Upper lobe of left lung (tissue), 6 donors: Measurements from ENCODE around the gene SMC1B. TPM values are rescaled to one million over a fixed set of nuclear protein-coding genes. Genes with fewer than 3 reads are reported as not detected.
"Not testable (repeated sequence)": the region's sequence is repeated elsewhere in the genome, so short reads cannot be mapped to it uniquely, and the experiment has no call there.

Experiments
- ATAC-seq, 2 donors: fragments of 200-7000 bp; cut with Tn5 transposase; one replicate each; pipeline ENCODE4 v1.9.1; 2022; ENCODE audit warnings: mild to moderate bottlenecking in 2 of 2, moderate library complexity in 2 of 2; ENCODE audit not compliant: low FRiP score in 2 of 2
- DNase-seq, 2 donors: peaks; one replicate each; pipeline ENCODE4 v3.0.0-alpha.2; 2019 to 2020
- H3K27ac ChIP-seq, 4 donors: fragments of 200-600 bp; sonication (generic); one replicate each; pipeline ENCODE4 v1.5.1; 2016 to 2019
- H3K27me3 ChIP-seq, 4 donors: fragments of 200-600 bp; sonication (generic); one replicate each; pipeline ENCODE4 v1.5.1; 2017 to 2019
- H3K36me3 ChIP-seq, 4 donors: fragments of 200-600 bp; sonication (generic); one replicate each; pipeline ENCODE4 v1.5.1; 2016 to 2019
- H3K4me1 ChIP-seq, 4 donors: fragments of 200-600 bp; sonication (generic); one replicate each; pipeline ENCODE4 v1.5.1; 2018 to 2019
- H3K4me3 ChIP-seq, 4 donors: fragments of 200-600 bp; sonication (generic); one replicate each; pipeline ENCODE4 v1.5.1; 2017 to 2019; ENCODE audit warnings: mild to moderate bottlenecking in 2 of 4, moderate library complexity in 1 of 4
- H3K9me3 ChIP-seq, 4 donors: fragments of 200-600 bp; sonication (generic); one replicate each; pipeline ENCODE4 v1.5.1; 2018 to 2019
- EP300 ChIP-seq, 4 donors: sonication (generic); formaldehyde crosslinking; IDR thresholded peaks; one replicate each; pipeline ENCODE4 v1.5.1; 2017; ENCODE audit warnings: antibody characterized with exemption in 4 of 4, control low read depth in 2 of 4
- POLR2A ChIP-seq, 4 donors: fragments of 450-650 bp; IDR thresholded peaks; one replicate each; pipeline ENCODE4 v1.5.1; 2016 to 2017; ENCODE audit warnings: antibody characterized with exemption in 4 of 4, mild to moderate bottlenecking in 2 of 4
- POLR2AphosphoS5 ChIP-seq, 2 donors: sonication (generic); formaldehyde crosslinking; IDR thresholded peaks; one replicate each; pipeline ENCODE4 v1.5.1; 2017; ENCODE audit warnings: antibody characterized with exemption in 2 of 2
- WGBS, 2 donors: methylation state at CpG; one replicate each; pipeline ENCODE4 v1.1.5; 2017 to 2018; 5-methylcytosine and 5-hydroxymethylcytosine counted together
- total RNA-seq, 6 donors: library from RNA; depleted of rRNA in 4 of 6; stranded (reverse); fragments of >200 nt in 4 of 6; gene quantifications; one replicate each; pipeline versions ENCODE4 v1.1.0 to v1.2.1, GENCODE V29; 2016 to 2021
- TF ChIP-seq, protein P1 (sequence below), 6 experiments: fragments of 450-650 bp in 4 of 6; fragments of 200-600 bp in 2 of 6; sonication (generic) in 2 of 6; IDR thresholded peaks; one replicate each; pipeline ENCODE4 v1.5.1; 2016 to 2019; ENCODE audit warnings: antibody characterized with exemption in 6 of 6
- donor health status: DM: no; HTN: no; CAD: no; lungs with moderate emphysema.
- donor health status: DM: no; HTN: yes; CAD: no; lungs with severe emphysema.

The SMC1B gene
- total RNA-seq, 6 donors from 2014 or later = not detected

DNA sequence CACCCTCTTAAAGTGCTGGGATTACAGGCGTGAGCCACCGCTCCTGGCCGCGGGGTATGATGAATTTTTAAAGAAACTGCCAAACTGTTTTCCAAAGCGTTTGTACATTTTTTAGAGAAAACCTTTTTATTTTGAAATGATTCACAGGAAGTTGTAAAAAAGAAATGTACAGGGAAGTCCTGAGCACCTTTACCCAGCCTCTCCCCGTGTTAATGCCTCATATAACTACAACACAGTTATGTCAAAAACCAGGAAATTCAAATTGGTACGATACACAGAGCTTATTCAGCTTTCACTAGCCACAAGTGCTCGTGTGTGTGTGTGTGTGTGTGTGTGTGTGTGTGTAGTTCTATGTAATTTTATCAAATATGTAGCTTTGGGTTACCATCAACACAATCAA, 110.6 kb downstream of the SMC1B start:
- WGBS, 2 donors = 71% methylated on average over 8 of the region's 8 CpGs
- H3K4me1 ChIP-seq = no peaks in the 10 kb centered on the region
- ATAC-seq = no peak
- no peak overlapping the region for H3K27ac ChIP-seq
- H3K36me3 ChIP-seq = no peaks in the 10 kb centered on the region
- H3K9me3 ChIP-seq = no peaks in the 10 kb centered on the region
- DNase-seq = no peak
- TF ChIP-seq EP300 (IDR thresholded peaks at IDR 0.05) (no peak), POLR2A (IDR thresholded peaks at IDR 0.05) (no peak), POLR2AphosphoS5 (IDR thresholded peaks at IDR 0.05) (no peak)
- TF ChIP-seq, protein P1, sequence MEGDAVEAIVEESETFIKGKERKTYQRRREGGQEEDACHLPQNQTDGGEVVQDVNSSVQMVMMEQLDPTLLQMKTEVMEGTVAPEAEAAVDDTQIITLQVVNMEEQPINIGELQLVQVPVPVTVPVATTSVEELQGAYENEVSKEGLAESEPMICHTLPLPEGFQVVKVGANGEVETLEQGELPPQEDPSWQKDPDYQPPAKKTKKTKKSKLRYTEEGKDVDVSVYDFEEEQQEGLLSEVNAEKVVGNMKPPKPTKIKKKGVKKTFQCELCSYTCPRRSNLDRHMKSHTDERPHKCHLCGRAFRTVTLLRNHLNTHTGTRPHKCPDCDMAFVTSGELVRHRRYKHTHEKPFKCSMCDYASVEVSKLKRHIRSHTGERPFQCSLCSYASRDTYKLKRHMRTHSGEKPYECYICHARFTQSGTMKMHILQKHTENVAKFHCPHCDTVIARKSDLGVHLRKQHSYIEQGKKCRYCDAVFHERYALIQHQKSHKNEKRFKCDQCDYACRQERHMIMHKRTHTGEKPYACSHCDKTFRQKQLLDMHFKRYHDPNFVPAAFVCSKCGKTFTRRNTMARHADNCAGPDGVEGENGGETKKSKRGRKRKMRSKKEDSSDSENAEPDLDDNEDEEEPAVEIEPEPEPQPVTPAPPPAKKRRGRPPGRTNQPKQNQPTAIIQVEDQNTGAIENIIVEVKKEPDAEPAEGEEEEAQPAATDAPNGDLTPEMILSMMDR (IDR thresholded peaks at IDR 0.05) = no peak
- H3K4me3 ChIP-seq = no peak overlapping the region
- H3K27me3 ChIP-seq = no peaks in the 10 kb centered on the region

DNA sequence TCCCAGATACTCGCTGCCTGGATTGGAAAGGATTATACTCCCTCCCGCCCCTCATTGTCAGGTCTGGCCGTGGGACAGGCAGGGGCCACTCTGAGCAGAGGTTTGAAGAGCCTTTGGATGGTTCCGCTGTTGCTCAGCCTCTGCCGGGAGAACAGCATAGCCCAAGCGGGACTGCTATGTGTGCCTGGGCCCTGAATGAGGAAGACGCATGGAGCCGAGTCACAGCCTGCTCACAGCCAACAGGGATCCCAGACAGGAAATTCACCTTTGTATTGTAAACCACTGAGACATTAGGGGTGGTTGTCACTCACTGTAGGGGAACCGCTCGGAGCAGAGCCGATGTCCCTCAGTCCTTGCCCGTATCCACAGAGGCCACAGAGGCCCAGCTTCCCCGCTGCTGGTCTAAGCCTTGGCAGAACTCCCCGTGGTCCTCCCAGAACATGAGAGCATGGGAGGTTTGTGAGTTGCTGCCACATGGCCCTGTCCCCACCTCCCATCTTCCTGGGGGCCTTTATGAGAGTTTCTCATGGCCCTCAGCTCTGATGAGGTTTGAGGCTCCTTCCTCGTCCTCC, 114.4 kb downstream of the SMC1B start:
- WGBS, 2 donors = 79 to 82% methylated on average over 4 to 15 of the region's 15 CpGs
- no peaks in the 10 kb centered on the region for H3K9me3 ChIP-seq
- H3K27ac ChIP-seq = no peak overlapping the region

DNA sequence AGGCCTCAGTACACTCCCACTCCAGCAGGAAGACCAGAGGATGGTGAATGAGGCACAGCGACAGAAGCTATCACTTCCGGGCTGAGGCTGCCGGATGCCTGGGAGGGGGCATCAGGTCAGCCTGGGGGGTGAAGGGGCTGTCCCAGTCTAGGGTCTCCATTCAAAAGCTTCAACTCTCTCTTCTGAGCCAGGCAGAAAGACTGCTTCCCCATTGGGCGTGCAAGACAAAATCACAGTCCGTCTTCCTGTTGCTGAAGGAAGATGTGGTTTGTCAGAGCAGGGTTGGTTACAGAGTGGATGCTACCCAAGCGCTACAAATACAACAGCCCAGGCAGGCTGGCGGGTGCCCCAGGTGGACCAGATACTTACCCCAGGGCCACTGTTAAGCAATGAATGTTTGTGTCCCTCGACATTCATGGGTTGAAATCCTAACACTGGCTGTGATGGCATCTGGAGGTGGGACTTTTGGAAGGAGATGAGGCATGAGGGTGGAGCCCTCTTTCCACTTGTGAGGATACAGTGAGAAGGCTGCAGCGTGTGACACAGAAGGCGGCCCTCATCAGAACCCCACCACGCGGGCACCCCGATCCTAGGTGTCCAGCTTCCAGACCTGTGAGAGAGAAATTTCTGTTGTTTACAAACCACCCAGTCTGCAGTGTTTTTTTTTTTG, 116.6 kb downstream of the SMC1B start:
- 69 to 73% methylated on average over 12 of the region's 13 CpGs for WGBS, 2 donors
- H3K27me3 ChIP-seq = no peaks in the 10 kb centered on the region
- no peak overlapping the region for H3K27ac ChIP-seq
- DNase-seq (no peak), ATAC-seq (no peak)
- no peak overlapping the region for H3K4me3 ChIP-seq
- H3K9me3 ChIP-seq = no peaks in the 10 kb centered on the region
- H3K4me1 ChIP-seq = peaks cover 0 to 3% (median 0%) of the 10 kb centered on the region in 4 donors
- no peaks in the 10 kb centered on the region for H3K36me3 ChIP-seq
- TF ChIP-seq EP300 (IDR thresholded peaks at IDR 0.05) (no peak), POLR2AphosphoS5 (IDR thresholded peaks at IDR 0.05) (no peak), POLR2A (IDR thresholded peaks at IDR 0.05) (no peak)
- TF ChIP-seq, protein P1 (IDR thresholded peaks at IDR 0.05) = no peak

More for the DNA sequence above, 114.4 kb downstream of the SMC1B start:
- Histone ChIP-seq H3K36me3 (no peaks in the 10 kb centered on the region), H3K4me1 (no peaks in the 10 kb centered on the region), H3K27me3 (no peaks in the 10 kb centered on the region), H3K4me3 (no peak overlapping the region)
- TF ChIP-seq EP300 (IDR thresholded peaks at IDR 0.05) (no peak), POLR2A (IDR thresholded peaks at IDR 0.05) (no peak), POLR2AphosphoS5 (IDR thresholded peaks at IDR 0.05) (no peak)
- TF ChIP-seq, protein P1 (IDR thresholded peaks at IDR 0.05) = no peak
- no peak for DNase-seq
- no peak for ATAC-seq

DNA sequence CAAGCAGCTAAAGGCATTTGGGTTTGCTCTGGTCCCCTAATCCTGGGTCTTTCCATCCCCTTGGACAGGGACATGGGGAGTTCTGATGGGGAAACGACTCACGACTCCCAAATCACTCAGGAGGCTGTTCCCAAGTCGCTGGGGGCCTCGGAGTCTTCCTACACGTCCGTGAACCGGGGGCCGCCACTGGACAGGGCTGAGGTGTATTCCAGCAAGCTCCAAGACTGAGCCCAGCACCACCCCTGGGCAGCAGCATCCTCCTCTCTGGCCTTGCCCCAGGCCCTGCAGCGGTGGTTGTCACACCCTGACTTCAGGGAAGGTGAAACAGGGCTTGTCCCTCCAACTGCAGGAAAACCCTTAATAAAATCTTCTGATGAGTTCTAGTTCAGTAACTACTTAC, 117.9 kb downstream of the SMC1B start:
- DNase-seq = no peak
- no peaks in the 10 kb centered on the region for H3K36me3 ChIP-seq
- WGBS, 2 donors = 83 to 93% methylated on average over 7 to 9 of the region's 9 CpGs

DNA sequence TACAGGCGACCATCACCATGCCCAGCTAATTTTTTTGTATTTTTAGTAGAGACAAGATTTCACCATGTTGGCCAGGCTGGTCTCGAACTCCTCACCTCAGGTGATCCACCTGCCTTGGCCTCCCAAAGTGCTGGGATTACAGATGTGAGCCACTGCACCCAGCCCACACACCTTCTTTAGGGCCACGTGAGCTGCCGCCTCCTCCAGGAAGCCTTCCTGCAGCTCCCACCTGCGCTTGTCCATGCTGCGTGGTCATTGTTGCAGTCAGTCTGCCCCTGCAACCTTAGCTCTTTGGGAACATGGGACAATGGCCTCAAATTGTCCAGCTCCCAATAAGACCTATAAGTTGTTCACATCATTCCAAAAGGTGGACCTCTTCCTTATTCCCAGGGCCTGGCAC, 118.4 kb downstream of the SMC1B start:
- ATAC-seq, H3K27ac ChIP-seq, H3K27me3 ChIP-seq, H3K4me3 ChIP-seq, H3K36me3 ChIP-seq, H3K9me3 ChIP-seq, H3K4me1 ChIP-seq, DNase-seq: not testable (repeated sequence)
- WGBS, 2 donors = 93% methylated on average over 6 of the region's 6 CpGs

More for the DNA sequence above, 117.9 kb downstream of the SMC1B start:
- H3K9me3 ChIP-seq = no peaks in the 10 kb centered on the region
- peaks cover 0 to 3% (median 0%) of the 10 kb centered on the region in 4 donors for H3K4me1 ChIP-seq
- H3K27ac ChIP-seq = no peak overlapping the region
- ATAC-seq = no peak
- H3K4me3 ChIP-seq = no peak overlapping the region
- TF ChIP-seq, protein P1 (IDR thresholded peaks at IDR 0.05) = no peak
- no peak for TF ChIP-seq POLR2A (IDR thresholded peaks at IDR 0.05)
- no peak for TF ChIP-seq EP300 (IDR thresholded peaks at IDR 0.05)
- no peak for TF ChIP-seq POLR2AphosphoS5 (IDR thresholded peaks at IDR 0.05)
- H3K27me3 ChIP-seq = no peaks in the 10 kb centered on the region

Other genes starting within 250 kb of the SMC1B start
- 100 to 1,000 TPM in 1 of 6 donors, 10 to 100 TPM in 5; 57.9 to 115 (median 66.7) TPM for gene NUP50, start 249.7 kb downstream of the SMC1B start, total RNA-seq
- 100 to 1,000 TPM in 1 of 6 donors, 10 to 100 TPM in 5; 31.2 to 103 (median 42.8) TPM for gene KIAA0930, start 172.7 kb downstream of the SMC1B start, total RNA-seq
- gene UPK3A, start 128.7 kb downstream of the SMC1B start, total RNA-seq = under 1 TPM in 1 of 6 donors, not detected in 5; 0.44 TPM
- 100 to 1,000 TPM in 2 of 6 donors, 10 to 100 TPM in 3, 1 to 10 TPM in 1; 9.2 to 161 (median 27.6) TPM for gene FAM118A, start 103.7 kb downstream of the SMC1B start, total RNA-seq
- gene RIBC2, start 94 bp upstream of the SMC1B start, total RNA-seq = 10 to 100 TPM in 1 of 6 donors, 1 to 10 TPM in 4, not detected in 1; 1.4 to 16.7 (median 3.5) TPM
- gene FBLN1, start 89.3 kb upstream of the SMC1B start, total RNA-seq = 100 to 1,000 TPM in 4 of 6 donors, 10 to 100 TPM in 2; 63.9 to 523 (median 207) TPM